B cell (primary cell): Measurements from ENCODE around the gene LHFPL4.

ENCODE experiments used
- EZH2 ChIP-seq: IDR thresholded peaks from 2 replicates; pipeline ENCODE4 v1.6.1; 2012; ENCODE audit warnings: borderline replicate concordance, low read depth, mild to moderate bottlenecking, moderate library complexity, low read length; ENCODE audit not compliant: insufficient read depth, poor library complexity, severe bottlenecking
- TF ChIP-seq, protein P1 (sequence below): fragments of 200-600 bp; IDR thresholded peaks from one replicate; pipeline ENCODE4 v1.8.0; 2022; ENCODE audit warnings: antibody characterized with exemption, mild to moderate bottlenecking

DNA sequence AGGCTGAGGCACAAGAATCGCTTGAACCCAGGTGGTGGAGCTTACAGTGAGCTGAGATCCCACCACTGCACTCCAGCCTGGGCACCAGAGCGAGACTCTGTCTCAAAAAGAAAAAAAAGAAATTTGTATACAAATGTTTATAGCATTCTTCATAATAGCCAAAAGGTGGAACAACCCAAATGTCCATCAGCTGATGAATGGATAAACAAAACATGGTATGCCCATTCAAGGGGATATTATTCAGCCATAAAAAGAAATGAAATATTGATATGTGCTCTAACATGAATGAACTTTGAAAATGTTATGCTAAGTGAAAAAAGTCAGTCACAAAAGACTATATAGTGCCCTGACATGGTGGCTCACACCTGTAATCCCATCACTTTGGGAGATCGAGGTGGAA is 11.4 kb downstream of the LHFPL4 start:
- TF ChIP-seq, protein P1, sequence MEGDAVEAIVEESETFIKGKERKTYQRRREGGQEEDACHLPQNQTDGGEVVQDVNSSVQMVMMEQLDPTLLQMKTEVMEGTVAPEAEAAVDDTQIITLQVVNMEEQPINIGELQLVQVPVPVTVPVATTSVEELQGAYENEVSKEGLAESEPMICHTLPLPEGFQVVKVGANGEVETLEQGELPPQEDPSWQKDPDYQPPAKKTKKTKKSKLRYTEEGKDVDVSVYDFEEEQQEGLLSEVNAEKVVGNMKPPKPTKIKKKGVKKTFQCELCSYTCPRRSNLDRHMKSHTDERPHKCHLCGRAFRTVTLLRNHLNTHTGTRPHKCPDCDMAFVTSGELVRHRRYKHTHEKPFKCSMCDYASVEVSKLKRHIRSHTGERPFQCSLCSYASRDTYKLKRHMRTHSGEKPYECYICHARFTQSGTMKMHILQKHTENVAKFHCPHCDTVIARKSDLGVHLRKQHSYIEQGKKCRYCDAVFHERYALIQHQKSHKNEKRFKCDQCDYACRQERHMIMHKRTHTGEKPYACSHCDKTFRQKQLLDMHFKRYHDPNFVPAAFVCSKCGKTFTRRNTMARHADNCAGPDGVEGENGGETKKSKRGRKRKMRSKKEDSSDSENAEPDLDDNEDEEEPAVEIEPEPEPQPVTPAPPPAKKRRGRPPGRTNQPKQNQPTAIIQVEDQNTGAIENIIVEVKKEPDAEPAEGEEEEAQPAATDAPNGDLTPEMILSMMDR, result no peak
- no peak for TF ChIP-seq EZH2
